Keratinocyte (primary cell): ENCODE results near the gene XPO4. TPM values are rescaled to one million over a fixed set of nuclear protein-coding genes. Genes with fewer than 3 reads are reported as not detected.

Experiments
- DNase-seq: peaks from one replicate; pipeline ENCODE4 v3.0.0-alpha.2; 2011; ENCODE audit warnings: low read depth, missing footprints, low spot score
- FAIRE-seq: peaks from 2 replicates; lab custom pipeline; 2011; peaks lifted over from hg19 to GRCh38; lab: Jason Lieb, UNC
- H2AFZ ChIP-seq: 2 replicates; pipeline ENCODE4 v1.6.0; 2012; ENCODE audit warnings: low read length, control low read depth, inconsistent platforms; ENCODE audit not compliant: control insufficient read depth
- H3K27ac ChIP-seq: 2 replicates; pipeline ENCODE4 v1.5.1; 2011; ENCODE audit warnings: low read length; ENCODE audit not compliant: control insufficient read depth, insufficient read depth
- H3K27me3 ChIP-seq: 3 replicates; pipeline ENCODE4 v1.6.0; 2011; ENCODE audit warnings: low read length; ENCODE audit not compliant: control insufficient read depth, insufficient read depth; ENCODE audit errors: extremely low read depth
- H3K36me3 ChIP-seq, 2 experiments: 2 replicates in 1 of 2; 3 replicates in 1 of 2; pipeline ENCODE4 v1.5.1; 2011; ENCODE audit warnings: low read length in 2 of 2, mild to moderate bottlenecking in 1 of 2; ENCODE audit not compliant: control insufficient read depth in 2 of 2, insufficient read depth in 2 of 2; ENCODE audit errors: extremely low read depth in 1 of 2
- H3K4me1 ChIP-seq: 3 replicates; pipeline ENCODE4 v1.5.1; 2011; ENCODE audit warnings: low read length; ENCODE audit not compliant: control insufficient read depth, insufficient read depth; ENCODE audit errors: extremely low read depth
- H3K4me2 ChIP-seq: 3 replicates; pipeline ENCODE4 v1.6.0; 2011; ENCODE audit warnings: low read depth, low read length; ENCODE audit not compliant: control insufficient read depth, insufficient read depth; ENCODE audit errors: extremely low read depth
- H3K4me3 ChIP-seq, 3 experiments: fragments of 200-600 bp in 1 of 3; sonication (generic) in 1 of 3; 2 replicates in 2 of 3; 3 replicates in 1 of 3; pipeline ENCODE4 v1.5.1; 2011 to 2016; ENCODE audit warnings: low read length in 3 of 3, mild to moderate bottlenecking in 3 of 3, control low read depth in 2 of 3, inconsistent platforms in 1 of 3, low read depth in 1 of 3, mixed read lengths in 1 of 3, mixed run types in 1 of 3, moderate library complexity in 1 of 3; ENCODE audit not compliant: control insufficient read depth in 2 of 3, insufficient read depth in 2 of 3; ENCODE audit errors: extremely low read depth in 1 of 3
- H3K79me2 ChIP-seq: 2 replicates; pipeline ENCODE4 v1.6.0; 2012; ENCODE audit warnings: low read length; ENCODE audit not compliant: control insufficient read depth, insufficient read depth
- H3K9ac ChIP-seq: 3 replicates; pipeline ENCODE4 v1.6.0; 2011; ENCODE audit warnings: low read length; ENCODE audit not compliant: control insufficient read depth, insufficient read depth; ENCODE audit errors: extremely low read depth
- H3K9me1 ChIP-seq: 3 replicates; pipeline ENCODE4 v1.6.0; 2011; ENCODE audit warnings: low read length; ENCODE audit not compliant: control insufficient read depth, insufficient read depth; ENCODE audit errors: extremely low read depth
- H3K9me3 ChIP-seq: 2 replicates; pipeline ENCODE4 v1.5.1; 2012; ENCODE audit warnings: low read depth, low read length; ENCODE audit not compliant: control insufficient read depth
- H4K20me1 ChIP-seq: 3 replicates; pipeline ENCODE4 v1.6.0; 2011; ENCODE audit warnings: low read length; ENCODE audit not compliant: control insufficient read depth, insufficient read depth; ENCODE audit errors: extremely low read depth
- CTCF ChIP-seq, 3 experiments: IDR thresholded peaks in 1 of 3; conservative IDR thresholded peaks in 1 of 3; optimal IDR thresholded peaks in 1 of 3; 2 replicates in 2 of 3; 3 replicates in 1 of 3; pipeline versions ENCODE3 to v1.5.1; 2011; ENCODE audit warnings: low read length in 3 of 3, mild to moderate bottlenecking in 3 of 3, moderate library complexity in 2 of 3, control low read depth in 1 of 3, inconsistent platforms in 1 of 3; ENCODE audit not compliant: insufficient read depth in 2 of 3; ENCODE audit errors: extremely low read depth in 1 of 3
- EZH2 ChIP-seq: IDR thresholded peaks from one replicate; pipeline ENCODE4 v1.6.1; 2012; ENCODE audit warnings: inconsistent platforms, mild to moderate bottlenecking, low read length, moderate library complexity
- dilution Hi-C: fragments of 300-500 bp; cut with MboI; formaldehyde crosslinking; loops from one replicate; pipeline ENCODE4 v1.7.0; 2020; ENCODE audit warnings: low sequenced_read_pairs; ENCODE audit not compliant: extremely low pct_ligation_motif_present
- polyA plus RNA-seq, 5 experiments: library from polyadenylated mRNA; depleted of rRNA in 3 of 5; stranded (reverse) in 3 of 5; stranded (forward) in 1 of 5; unstranded in 1 of 5; fragments of >200 nt; gene quantifications; 1 replicate in 1 of 5; 2 replicates in 3 of 5; 3 replicates in 1 of 5; pipeline versions ENCODE4 v1.2.1 to v1.2.3, GENCODE V29; 2011 to 2012; ENCODE audit warnings: missing spikeins in 2 of 5, low read depth in 1 of 5, low replicate concordance in 1 of 5

Gene XPO4
- polyA plus RNA-seq, 1 donor (not counting 4 experiments of a cell fraction or from before 2014, with no cell fraction given): 16.5 TPM

- TF ChIP-seq EZH2: no peak
- TF ChIP-seq CTCF (optimal IDR thresholded peaks at IDR 0.05 in 1 of 3, IDR thresholded peaks at IDR 0.05 in 1 of 3, conservative IDR thresholded peaks at IDR 0.05 in 1 of 3; ENCODE audit: extremely low read depth in 1 of 3, insufficient read depth in 2 of 3, low read length in 3 of 3): peak in 2 of 3 experiments; percentile 63 to 70
- dilution Hi-C loops: loop anchor here (25.0 kb wide), 1 partner anchor 134 kb away; no protein-coding TSS in a partner anchor
- H4K20me1 ChIP-seq: no peaks in the 10 kb centered on the region
- H3K79me2 ChIP-seq: peaks cover 3% of the 10 kb centered on the region
- H3K9me1 ChIP-seq: no peaks in the 10 kb centered on the region
- H3K9ac ChIP-seq: peak overlapping the region; percentile 39
- peak overlapping the region; percentile 79 for H3K4me2 ChIP-seq
- peak overlapping the region; percentile 15 for H3K27ac ChIP-seq
- DNase-seq: no peak
- H3K4me1 ChIP-seq: no peaks in the 10 kb centered on the region
- H3K36me3 ChIP-seq: peaks cover 0 to 2% of the 10 kb centered on the region in 2 experiments
- H3K27me3 ChIP-seq: no peaks in the 10 kb centered on the region
- peak; percentile 69 for FAIRE-seq
- H3K4me3 ChIP-seq: peak overlapping the region in 2 of 3 experiments; percentile 41 to 50
- H2AFZ ChIP-seq: peak overlapping the region; percentile 72
- H3K9me3 ChIP-seq: no peaks in the 10 kb centered on the region
Observed at GRCh38 chr13:20828539-20829364, 73.8 kb downstream of the XPO4 start.

- dilution Hi-C loops: loop anchor here (25.0 kb wide), 1 partner anchor 135 kb away; no protein-coding TSS in a partner anchor
- H3K36me3 ChIP-seq: peaks cover 0 to 2% of the 10 kb centered on the region in 2 experiments
- H3K27me3 ChIP-seq: no peaks in the 10 kb centered on the region
- no peak overlapping the region for H3K9ac ChIP-seq
- no peak overlapping the region for H3K27ac ChIP-seq
- DNase-seq (no peak), FAIRE-seq (no peak)
- H3K4me1 ChIP-seq: no peaks in the 10 kb centered on the region
- TF ChIP-seq EZH2 (no peak), CTCF (optimal IDR thresholded peaks at IDR 0.05 in 1 of 3, IDR thresholded peaks at IDR 0.05 in 1 of 3, conservative IDR thresholded peaks at IDR 0.05 in 1 of 3; ENCODE audit: extremely low read depth in 1 of 3, insufficient read depth in 2 of 3, low read length in 3 of 3) (no peak)
- no peak overlapping the region for H2AFZ ChIP-seq
- H3K79me2 ChIP-seq: peaks cover 2% of the 10 kb centered on the region
- H4K20me1 ChIP-seq: no peaks in the 10 kb centered on the region
- no peaks in the 10 kb centered on the region for H3K9me3 ChIP-seq
- no peak overlapping the region for H3K4me3 ChIP-seq
- H3K4me2 ChIP-seq: no peak overlapping the region
- H3K9me1 ChIP-seq: no peaks in the 10 kb centered on the region
Observed at GRCh38 chr13:20826843-20827560, 75.5 kb downstream of the XPO4 start.
